Endothelial cell of umbilical vein (primary cell): ENCODE measurements around the gene LRRC8E. TPM values are rescaled to one million over a fixed set of nuclear protein-coding genes. Genes with fewer than 3 reads are reported as not detected.

Experiments used
- BruUV-seq: library from RNA; stranded (reverse); fragments of 400-500 nt; replicated peaks from 2 replicates; lab custom pipeline; 2021; lab: Mats Ljungman, UMichigan
- CTCF ChIA-PET: fragments of 300-600, 350-600 bp; sonication (Branson Sonifier 250); formaldehyde crosslinking; loops from one replicate; lab custom pipeline; 2021; ENCODE audit warnings: antibody characterized with exemption, inconsistent platforms; lab: Charles Lee
- POLR2A ChIA-PET: fragments of 300-600, 350-600 bp; sonication (Branson Sonifier 250); formaldehyde crosslinking; loops from one replicate; lab custom pipeline; 2021; ENCODE audit warnings: antibody characterized with exemption, inconsistent platforms; lab: Charles Lee
- DNase-seq: peaks from one replicate; pipeline ENCODE4 v3.0.0-alpha.2; 2011; ENCODE audit warnings: low read depth, low spot score
- FAIRE-seq: peaks from 2 replicates; lab custom pipeline; 2011; peaks lifted over from hg19 to GRCh38; lab: Jason Lieb, UNC
- H2AFZ ChIP-seq: 2 replicates; pipeline ENCODE4 v1.6.0; 2012; ENCODE audit warnings: low read depth, low read length, control low read depth, inconsistent platforms
- H3K27ac ChIP-seq: 2 replicates; pipeline ENCODE4 v1.5.1; 2011; ENCODE audit warnings: low read depth, mild to moderate bottlenecking, control low read depth, low read length, moderate library complexity; ENCODE audit not compliant: insufficient read depth
- H3K27me3 ChIP-seq, 2 experiments: 2 replicates each; pipeline versions ENCODE4 v1.6.0 to v1.6.1; 2011; ENCODE audit warnings: low read length in 2 of 2, mixed read lengths in 1 of 2; ENCODE audit not compliant: control insufficient read depth in 2 of 2, insufficient read depth in 2 of 2
- H3K36me3 ChIP-seq, 2 experiments: 2 replicates in 1 of 2; 3 replicates in 1 of 2; pipeline ENCODE4 v1.5.1; 2011; ENCODE audit warnings: low read length in 2 of 2, mild to moderate bottlenecking in 1 of 2, moderate library complexity in 1 of 2; ENCODE audit not compliant: control insufficient read depth in 2 of 2, insufficient read depth in 2 of 2; ENCODE audit errors: extremely low read depth in 1 of 2
- H3K4me1 ChIP-seq: 3 replicates; pipeline ENCODE4 v1.5.1; 2011; ENCODE audit warnings: mild to moderate bottlenecking, low read length; ENCODE audit not compliant: control insufficient read depth, insufficient read depth; ENCODE audit errors: extremely low read depth
- H3K4me2 ChIP-seq: 2 replicates; pipeline ENCODE4 v1.6.1; 2011; ENCODE audit warnings: low read length, control low read depth, mixed read lengths; ENCODE audit not compliant: insufficient read depth
- H3K4me3 ChIP-seq, 3 experiments: fragments of 200-600 bp in 1 of 3; sonication (generic), shearing (Covaris generic) in 1 of 3; replicated peaks in 1 of 3; 2 replicates each; pipeline ENCODE4 v1.5.1; 2011 to 2016; ENCODE audit warnings: control low read depth in 3 of 3, low read length in 3 of 3, mild to moderate bottlenecking in 2 of 3, inconsistent platforms in 1 of 3, low read depth in 1 of 3, moderate library complexity in 1 of 3; ENCODE audit not compliant: insufficient read depth in 1 of 3
- H3K79me2 ChIP-seq: 2 replicates; pipeline ENCODE4 v1.6.0; 2012; ENCODE audit warnings: low read length, inconsistent platforms; ENCODE audit not compliant: control insufficient read depth, insufficient read depth
- H3K9ac ChIP-seq: replicated peaks from 2 replicates; pipeline ENCODE3; 2011; ENCODE audit warnings: low read length, control low read depth; ENCODE audit not compliant: insufficient read depth; ENCODE audit errors: extremely low read depth
- H3K9me1 ChIP-seq: replicated peaks from 3 replicates; pipeline ENCODE4 v1.6.0; 2011; ENCODE audit warnings: mild to moderate bottlenecking, low read length; ENCODE audit not compliant: control insufficient read depth, insufficient read depth; ENCODE audit errors: extremely low read depth
- H3K9me3 ChIP-seq: replicated peaks from 2 replicates; pipeline ENCODE4 v1.5.1; 2012; ENCODE audit warnings: low read length, inconsistent platforms; ENCODE audit not compliant: control insufficient read depth, insufficient read depth
- H4K20me1 ChIP-seq: replicated peaks from 2 replicates; pipeline ENCODE3; 2011; ENCODE audit warnings: mild to moderate bottlenecking, low read length; ENCODE audit not compliant: control insufficient read depth, insufficient read depth; ENCODE audit errors: extremely low read depth
- EZH2 ChIP-seq: IDR thresholded peaks from 2 replicates; pipeline ENCODE4 v1.6.1; 2012; ENCODE audit warnings: borderline replicate concordance, low read depth, mild to moderate bottlenecking, moderate library complexity, low read length, inconsistent platforms; ENCODE audit not compliant: severe bottlenecking
- FOS ChIP-seq: IDR thresholded peaks from 2 replicates; pipeline ENCODE4 v1.6.1; 2011; ENCODE audit warnings: mild to moderate bottlenecking, low read length, moderate library complexity, borderline replicate concordance; ENCODE audit not compliant: insufficient read depth
- GATA2 ChIP-seq: IDR thresholded peaks from 2 replicates; pipeline ENCODE4 v1.7.0; 2011; ENCODE audit warnings: low read depth, mild to moderate bottlenecking, moderate library complexity, mixed read lengths, low read length; ENCODE audit not compliant: insufficient read length, insufficient read depth
- JUN ChIP-seq: IDR thresholded peaks from 2 replicates; pipeline ENCODE4 v1.6.1; 2011; ENCODE audit warnings: borderline replicate concordance, low read depth; ENCODE audit not compliant: insufficient read length, insufficient read depth
- MYC ChIP-seq: IDR thresholded peaks from one replicate; pipeline ENCODE4 v1.6.1; 2011; ENCODE audit warnings: mild to moderate bottlenecking, low read depth, low read length
- POLR2A ChIP-seq: IDR thresholded peaks from 2 replicates; pipeline ENCODE4 v1.6.1; 2012; ENCODE audit warnings: low read depth, mild to moderate bottlenecking, control low read depth, low read length
- POLR2AphosphoS5 ChIP-seq: IDR thresholded peaks from 2 replicates; pipeline ENCODE4 v1.6.1; 2012; ENCODE audit warnings: low read depth, mild to moderate bottlenecking, control low read depth, low read length, moderate library complexity; ENCODE audit not compliant: insufficient read depth
- dilution Hi-C: fragments of 300-500 bp; cut with MboI; formaldehyde crosslinking; loops from one replicate; pipeline ENCODE4 v1.15.0; 2019; ENCODE audit warnings: low sequenced_read_pairs; ENCODE audit not compliant: extremely low pct_ligation_motif_present
- intact Hi-C: fragments of 100-400 bp; cut with micrococcal nuclease; formaldehyde crosslinking; loops from one replicate; pipeline ENCODE4 v1.10.0; 2022
- polyA plus RNA-seq, 4 experiments: library from polyadenylated mRNA; depleted of rRNA in 3 of 4; stranded (reverse) in 3 of 4; unstranded in 1 of 4; fragments of >200 nt; gene quantifications; 2 replicates each; pipeline versions ENCODE4 v1.2.1 to v1.2.3, GENCODE V29; 2011 to 2012; ENCODE audit warnings: missing spikeins in 1 of 4
- total RNA-seq: library from RNA; stranded (reverse); gene quantifications from 2 replicates; pipeline ENCODE4 v1.2.3, GENCODE V29; 2021
- TF ChIP-seq, protein P1 (sequence below): IDR thresholded peaks from 2 replicates; pipeline ENCODE4 v1.6.1; 2011; ENCODE audit not compliant: insufficient read depth, insufficient read length
- TF ChIP-seq, protein P2 (sequence below), 2 donors: IDR thresholded peaks; 1 replicate in 1 of 2; 2 replicates in 1 of 2; pipeline ENCODE4 v1.5.1; 2011; ENCODE audit warnings: low read length in 2 of 2, mild to moderate bottlenecking in 2 of 2, moderate library complexity in 2 of 2, control low read depth in 1 of 2, inconsistent platforms in 1 of 2, low read depth in 1 of 2; ENCODE audit not compliant: insufficient read depth in 1 of 2; ENCODE audit errors: extremely low read depth in 1 of 2

LRRC8E gene
- total and polyA plus RNA-seq, 2 donors (not counting 3 experiments of a cell fraction or from before 2014, with no cell fraction given) = 1.1 to 1.6 TPM

DNA sequence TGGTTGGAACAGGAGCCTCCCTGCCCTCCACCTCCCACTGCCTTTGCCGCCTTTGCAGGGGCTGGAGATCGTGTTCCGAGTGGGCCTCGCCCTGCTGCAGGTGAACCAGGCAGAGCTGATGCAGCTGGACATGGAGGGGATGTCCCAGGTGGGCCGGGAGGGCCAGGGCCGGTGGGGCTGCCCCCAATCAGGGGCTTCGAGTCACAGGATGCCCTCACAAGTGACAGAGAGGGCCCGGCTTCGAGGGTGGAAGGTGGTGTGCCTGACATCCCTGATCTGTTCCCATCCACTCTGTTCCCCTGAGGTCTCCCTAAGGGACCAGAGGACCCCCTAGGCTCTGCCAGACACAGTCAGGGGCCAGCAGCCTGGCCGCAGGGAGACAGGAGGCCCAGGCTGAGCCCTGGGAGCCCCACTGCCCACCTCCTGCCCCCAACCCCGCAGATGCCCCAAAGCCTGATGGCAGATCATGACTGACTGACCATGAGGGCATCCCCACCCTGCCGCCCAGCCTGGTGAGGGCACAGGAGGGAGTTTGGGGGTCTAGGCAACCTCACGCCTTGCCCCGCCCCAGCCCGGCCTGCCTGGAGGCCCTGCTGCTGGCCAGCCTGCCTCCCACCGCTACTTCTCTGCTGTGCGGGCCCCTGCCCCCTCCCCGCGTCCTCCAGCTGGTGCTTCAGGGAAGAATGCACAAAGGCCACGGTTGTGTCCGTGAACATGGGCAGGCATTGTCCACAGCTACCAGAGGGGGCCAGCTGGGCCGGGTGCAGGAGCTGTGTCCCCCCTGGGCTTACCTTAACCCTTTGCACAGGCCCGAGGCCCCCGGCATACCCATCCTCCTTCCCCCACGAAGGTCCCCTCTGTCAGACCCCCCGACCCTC is 36.4 kb upstream of the LRRC8E start:
- intact Hi-C loops = loop anchor here (5.0 kb wide), 1 partner anchor 170 kb away; the partner anchor contains the start of gene TRAPPC5
- FAIRE-seq = no peak
- no TSS peak for BruUV-seq
- no peaks in the 10 kb centered on the region for H4K20me1 ChIP-seq
- ChIA-PET POLR2A (interaction anchor here (0.6 kb wide), 1 partner anchor 267 kb away, joined by 5 read pairs; no protein-coding TSS in a partner anchor), CTCF (interaction anchor here (0.6 to 3.1 kb wide), 16 partner anchors 8 to 651 kb away, joined by 3 to 12 read pairs (median 4); partner anchors contain the start of genes MAP2K7, TIMM44 and TRAPPC5)
- no peak overlapping the region for H3K4me3 ChIP-seq
- no peaks in the 10 kb centered on the region for H3K36me3 ChIP-seq
- H3K79me2 ChIP-seq = no peaks in the 10 kb centered on the region
- H3K27ac ChIP-seq = no peak overlapping the region
- no peaks in the 10 kb centered on the region for H3K9me3 ChIP-seq
- H2AFZ ChIP-seq = no peak overlapping the region
- no peaks in the 10 kb centered on the region for H3K4me1 ChIP-seq
- H3K9me1 ChIP-seq = no peaks in the 10 kb centered on the region
- no peak for DNase-seq
- no peaks in the 10 kb centered on the region for H3K27me3 ChIP-seq
- no peak overlapping the region for H3K4me2 ChIP-seq
- H3K9ac ChIP-seq = no peak overlapping the region
- dilution Hi-C loops = no loop called here
- TF ChIP-seq POLR2A (no peak), POLR2AphosphoS5 (no peak), JUN (no peak), EZH2 (no peak), MYC (no peak), GATA2 (no peak), FOS (no peak)
- TF ChIP-seq, protein P1, sequence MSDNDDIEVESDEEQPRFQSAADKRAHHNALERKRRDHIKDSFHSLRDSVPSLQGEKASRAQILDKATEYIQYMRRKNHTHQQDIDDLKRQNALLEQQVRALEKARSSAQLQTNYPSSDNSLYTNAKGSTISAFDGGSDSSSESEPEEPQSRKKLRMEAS = no peak
- TF ChIP-seq, protein P2, sequence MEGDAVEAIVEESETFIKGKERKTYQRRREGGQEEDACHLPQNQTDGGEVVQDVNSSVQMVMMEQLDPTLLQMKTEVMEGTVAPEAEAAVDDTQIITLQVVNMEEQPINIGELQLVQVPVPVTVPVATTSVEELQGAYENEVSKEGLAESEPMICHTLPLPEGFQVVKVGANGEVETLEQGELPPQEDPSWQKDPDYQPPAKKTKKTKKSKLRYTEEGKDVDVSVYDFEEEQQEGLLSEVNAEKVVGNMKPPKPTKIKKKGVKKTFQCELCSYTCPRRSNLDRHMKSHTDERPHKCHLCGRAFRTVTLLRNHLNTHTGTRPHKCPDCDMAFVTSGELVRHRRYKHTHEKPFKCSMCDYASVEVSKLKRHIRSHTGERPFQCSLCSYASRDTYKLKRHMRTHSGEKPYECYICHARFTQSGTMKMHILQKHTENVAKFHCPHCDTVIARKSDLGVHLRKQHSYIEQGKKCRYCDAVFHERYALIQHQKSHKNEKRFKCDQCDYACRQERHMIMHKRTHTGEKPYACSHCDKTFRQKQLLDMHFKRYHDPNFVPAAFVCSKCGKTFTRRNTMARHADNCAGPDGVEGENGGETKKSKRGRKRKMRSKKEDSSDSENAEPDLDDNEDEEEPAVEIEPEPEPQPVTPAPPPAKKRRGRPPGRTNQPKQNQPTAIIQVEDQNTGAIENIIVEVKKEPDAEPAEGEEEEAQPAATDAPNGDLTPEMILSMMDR (IDR thresholded peaks at IDR 0.05; ENCODE audit: extremely low read depth in 1 of 2, insufficient read depth in 1 of 2, low read depth in 1 of 2, low read length in 2 of 2) = no peak
